Mucosa of gallbladder (tissue), 1 donor: ENCODE measurements around the gene PUDP. TPM values are rescaled to one million over a fixed set of nuclear protein-coding genes. Genes with fewer than 3 reads are reported as not detected.
A peak's percentile ranks its signal among the peaks of the same experiment; 100 is the strongest.
"Not testable (repeated sequence)": the region's sequence is repeated elsewhere in the genome, so short reads cannot be mapped to it uniquely, and the experiment has no call there.

ENCODE experiments used
- DNase-seq: peaks from one replicate; pipeline ENCODE4 v3.0.0-alpha.2; 2020; ENCODE audit warnings: low spot score
- total RNA-seq: library from RNA; stranded (reverse); gene quantifications from one replicate; pipeline ENCODE4 v1.2.1, GENCODE V29; 2021
- donor health status: DM: no; HTN: no; CAD: no.

The PUDP gene
- total RNA-seq, 1 donor from 2014 or later: 42.2 TPM

DNA sequence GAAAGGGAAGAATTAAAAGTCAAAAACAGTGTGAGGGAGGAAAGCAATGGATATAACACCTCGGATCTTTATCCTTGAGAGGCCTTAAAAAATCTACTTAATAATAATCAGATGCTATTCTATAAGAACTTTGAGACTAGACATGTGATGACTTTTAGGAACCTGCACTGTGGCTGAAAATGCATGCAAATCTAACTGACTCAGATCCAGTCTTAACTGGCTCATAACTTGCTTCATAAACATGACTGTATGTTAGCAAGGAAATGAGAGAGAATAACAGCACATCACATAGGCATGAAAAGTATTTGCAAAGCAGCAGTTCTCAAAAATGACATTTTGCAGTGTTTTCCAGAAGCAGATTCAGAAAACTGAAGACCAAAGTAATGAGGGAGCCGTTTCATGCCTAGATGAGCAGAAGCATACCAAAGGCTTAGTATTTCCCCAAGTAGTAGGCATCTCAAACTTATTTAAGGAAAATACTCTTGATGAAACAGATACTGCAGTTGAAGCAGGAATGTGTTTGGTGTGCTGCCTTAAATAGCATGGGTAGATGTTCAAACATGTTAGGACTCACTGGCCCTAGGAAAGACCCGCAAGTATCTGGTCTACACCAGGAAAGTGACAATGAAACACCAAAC lies 104.0 kb downstream of the PUDP start:
- not testable (repeated sequence) for DNase-seq

DNA sequence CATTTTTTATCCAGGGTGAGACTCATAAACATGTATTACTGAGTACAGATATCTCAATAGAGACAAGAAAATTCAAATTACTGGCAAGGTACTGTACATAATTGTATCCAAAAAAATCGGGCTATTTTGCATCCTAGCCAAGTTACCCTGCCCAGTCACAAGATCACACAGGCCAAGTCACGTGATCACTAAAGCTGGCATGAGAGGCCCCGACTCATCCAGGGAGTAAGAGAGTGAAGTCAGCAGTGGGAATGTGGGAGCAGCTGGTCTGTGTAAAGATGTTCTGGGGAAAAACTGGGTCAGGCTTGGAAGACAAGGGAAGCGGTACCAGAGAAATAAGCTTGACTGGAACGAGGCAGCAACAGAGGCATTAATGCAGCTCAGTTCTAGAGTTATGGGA lies 119.7 kb downstream of the PUDP start:
- no peak for DNase-seq

DNA sequence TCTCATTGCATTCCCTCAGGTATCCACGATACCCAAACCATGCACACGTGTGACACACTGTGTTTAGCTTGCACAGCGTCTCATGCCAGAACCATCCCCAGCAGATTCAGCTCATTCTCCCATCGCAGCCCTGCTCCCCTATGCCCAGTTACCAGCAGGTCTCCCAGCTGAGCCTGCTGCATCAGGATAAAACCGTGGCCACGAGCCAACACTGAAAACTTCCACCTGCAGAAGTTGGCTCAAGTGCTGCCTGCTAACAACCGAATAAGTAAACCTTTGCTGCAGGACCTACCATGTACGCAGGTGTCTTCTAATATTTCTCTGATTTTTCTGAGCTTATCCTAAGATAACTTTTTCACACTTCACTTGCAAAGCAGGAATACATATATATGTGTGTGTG lies 120.9 kb downstream of the PUDP start:
- DNase-seq: no peak

DNA sequence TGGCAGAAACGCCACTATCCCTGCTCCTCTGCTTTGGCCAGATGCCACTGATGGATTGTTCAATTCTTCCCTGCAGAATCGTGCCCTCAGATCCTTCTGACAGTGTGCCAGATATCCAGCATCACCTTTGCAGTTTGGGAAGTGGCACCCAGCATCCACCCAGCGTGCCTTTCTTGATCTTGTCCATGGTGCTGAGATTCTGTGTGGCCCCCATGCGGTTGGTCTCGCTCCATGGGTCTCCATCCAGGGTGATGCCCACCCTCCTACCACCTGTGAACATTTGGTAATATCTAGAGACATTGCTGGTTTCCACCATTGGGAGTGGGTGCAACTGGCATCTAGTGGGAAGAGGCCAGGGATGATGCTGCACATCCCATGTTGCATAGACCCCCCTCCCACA lies 121.6 kb downstream of the PUDP start:
- not testable (repeated sequence) for DNase-seq

DNA sequence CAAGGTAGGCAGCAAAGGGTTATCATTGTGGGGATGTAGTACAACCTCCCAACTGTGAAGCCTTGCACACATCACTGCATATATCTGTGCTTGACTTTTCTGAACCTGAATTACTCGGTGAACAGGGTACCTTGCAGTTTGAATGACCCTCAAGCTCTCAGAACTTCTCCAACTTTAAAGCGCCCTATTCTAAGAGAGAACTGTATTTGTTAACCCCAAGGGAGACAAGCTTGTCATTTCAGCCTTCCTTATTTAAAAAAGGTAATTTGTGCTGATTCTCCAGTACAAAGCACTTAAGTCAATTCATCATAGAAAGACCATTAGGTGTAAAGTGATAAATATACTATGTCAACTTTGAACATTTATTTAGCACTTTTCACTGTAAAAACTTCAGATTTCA lies 122.5 kb downstream of the PUDP start:
- no peak for DNase-seq

- no peak for DNase-seq
Measured at GRCh38 chrX:7024850-7025249, 123.1 kb downstream of the PUDP start.

DNA sequence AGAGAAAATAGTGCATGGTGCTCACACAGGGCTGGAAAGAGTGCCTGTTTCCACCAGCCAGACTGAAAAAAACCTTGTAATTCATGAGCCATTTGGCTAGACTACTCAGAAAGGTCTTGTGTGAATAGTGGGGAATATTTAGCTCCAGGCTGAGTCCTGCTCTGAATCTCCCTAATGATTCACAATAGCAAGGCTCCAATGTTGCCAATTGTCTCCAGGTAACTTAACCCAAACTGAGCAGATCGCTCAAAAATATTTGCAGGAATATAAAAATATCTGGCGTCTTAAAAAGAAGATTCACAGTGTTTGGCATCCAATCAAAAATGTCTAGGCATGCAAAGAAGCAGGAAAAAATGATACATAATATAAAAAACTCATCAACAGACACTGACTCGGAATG lies 125.0 kb downstream of the PUDP start:
- DNase-seq: not testable (repeated sequence)

- peak; percentile 38 for DNase-seq
Measured at GRCh38 chrX:7021991-7022390, 126.0 kb downstream of the PUDP start.

DNA sequence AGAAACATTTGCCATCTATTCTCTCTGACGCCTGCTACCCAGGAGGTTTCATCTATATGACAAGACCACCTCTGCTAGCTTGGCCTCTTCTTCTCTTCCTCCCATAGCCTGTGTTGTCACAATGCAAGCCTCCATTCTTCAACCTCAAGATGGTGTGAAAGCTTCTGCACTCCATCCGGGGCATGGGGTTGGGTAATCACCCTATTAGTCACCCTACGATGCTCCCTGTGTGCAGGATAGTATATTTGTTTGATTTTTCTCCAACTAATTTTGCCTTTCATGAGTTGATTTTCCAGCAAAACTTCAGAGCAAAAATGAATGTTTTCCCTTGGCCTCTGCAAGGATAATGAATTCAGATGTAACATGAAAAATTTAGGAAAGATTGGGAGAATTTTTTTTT lies 128.4 kb downstream of the PUDP start:
- DNase-seq: no peak

- not testable (repeated sequence) for DNase-seq
Measured at GRCh38 chrX:7012262-7012834, 135.6 kb downstream of the PUDP start.

DNA sequence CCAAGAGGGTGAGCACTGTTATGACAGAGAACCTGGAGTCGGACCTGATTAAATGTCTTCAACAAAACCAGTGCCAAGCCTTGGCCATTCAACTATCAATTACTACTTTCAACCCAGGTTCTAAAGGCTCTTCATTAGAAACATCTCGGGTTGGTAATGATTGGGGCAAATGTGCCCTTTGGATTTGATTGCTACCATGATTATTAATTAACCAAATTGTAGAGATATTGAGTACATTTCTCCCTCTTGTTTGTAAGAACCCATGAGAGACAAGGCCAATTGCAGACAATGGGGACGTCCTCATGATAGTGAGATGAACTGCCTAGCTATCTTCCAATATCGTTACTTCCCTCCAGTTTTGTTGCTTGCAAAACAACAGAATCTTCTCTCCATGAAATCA lies 137.1 kb downstream of the PUDP start:
- DNase-seq: not testable (repeated sequence)

DNA sequence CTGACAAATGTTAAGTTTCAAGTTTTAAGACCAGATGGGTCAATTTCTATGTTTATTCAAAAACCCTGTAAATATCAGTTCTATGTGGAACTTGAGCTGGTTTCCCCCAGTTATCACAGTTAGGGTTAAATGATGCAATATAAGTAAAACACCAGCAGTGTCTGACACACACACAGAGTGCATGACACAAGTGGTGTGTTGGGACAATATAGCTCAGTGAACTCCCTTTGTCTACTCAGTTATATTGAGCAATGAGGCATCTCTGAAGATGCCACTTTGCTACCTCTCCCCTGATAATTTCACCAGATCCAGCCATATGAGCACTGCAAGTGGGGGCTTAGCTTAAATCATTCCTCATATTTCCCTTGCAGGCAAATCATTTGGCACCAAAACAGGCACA lies 140.6 kb downstream of the PUDP start:
- DNase-seq: not testable (repeated sequence)

Other genes starting within 250 kb of the PUDP start
- gene STS, start 441 bp downstream of the PUDP start, total RNA-seq: 11.9 TPM